HepG2 (cell line): Measurements from ENCODE around the gene C20orf204. TPM values are rescaled to one million over a fixed set of nuclear protein-coding genes. Genes with fewer than 3 reads are reported as not detected.

Experiments used
- ELF4 ChIP-seq: sonication (generic); formaldehyde crosslinking; IDR thresholded peaks from 2 replicates; pipeline ENCODE4 v1.5.0; 2020; ENCODE audit warnings: missing genetic modification reagents, mild to moderate bottlenecking, moderate library complexity, borderline replicate concordance
- HDAC2 ChIP-seq: sonication (generic); formaldehyde crosslinking; IDR thresholded peaks from 2 replicates; pipeline ENCODE4 v1.4.0; 2020; ENCODE audit warnings: missing genetic modification reagents
- HOXA9 ChIP-seq: sonication (generic); formaldehyde crosslinking; IDR thresholded peaks from 2 replicates; pipeline ENCODE4 v1.8.1; 2022; ENCODE audit warnings: missing genetic modification reagents, mild to moderate bottlenecking, moderate library complexity, borderline replicate concordance
- KDM3A ChIP-seq: IDR thresholded peaks from 2 replicates; pipeline ENCODE4 v1.6.1; 2018; ENCODE audit warnings: low read depth, missing compliant biosample characterization
- NCOA1 ChIP-seq: sonication (generic); formaldehyde crosslinking; IDR thresholded peaks from 2 replicates; pipeline ENCODE4 v1.9.0; 2021; ENCODE audit warnings: missing genetic modification reagents
- NFKBIZ ChIP-seq: IDR thresholded peaks from 2 replicates; pipeline ENCODE4 v1.6.1; 2018; ENCODE audit warnings: missing genetic modification reagents, missing compliant biosample characterization
- POGZ ChIP-seq: sonication (generic); formaldehyde crosslinking; IDR thresholded peaks from 2 replicates; pipeline ENCODE4 v1.4.0; 2020; ENCODE audit warnings: mild to moderate bottlenecking, missing genetic modification reagents
- SOX5 ChIP-seq: IDR thresholded peaks from 2 replicates; pipeline ENCODE4 v1.6.1; 2016; ENCODE audit warnings: borderline replicate concordance
- SP4 ChIP-seq: sonication (generic); formaldehyde crosslinking; IDR thresholded peaks from 2 replicates; pipeline ENCODE4 v1.8.1; 2023; ENCODE audit warnings: mild to moderate bottlenecking, missing genetic modification reagents
- ZC3H13 ChIP-seq: sonication (generic); formaldehyde crosslinking; IDR thresholded peaks from 2 replicates; pipeline ENCODE4 v1.8.1; 2023; ENCODE audit warnings: mild to moderate bottlenecking, missing genetic modification reagents, moderate library complexity
- ZNF256 ChIP-seq: sonication (generic); formaldehyde crosslinking; conservative IDR thresholded peaks from 2 replicates; pipeline ENCODE4 v1.4.0; 2020; ENCODE audit warnings: missing genetic modification reagents
- ZNF335 ChIP-seq: sonication (generic); formaldehyde crosslinking; IDR thresholded peaks from 2 replicates; pipeline ENCODE4 v1.4.0; 2020; ENCODE audit warnings: missing genetic modification reagents
- ZNF792 ChIP-seq: IDR thresholded peaks from 2 replicates; pipeline ENCODE4 v1.6.1; 2016
- polyA plus RNA-seq, 8 experiments: library from polyadenylated mRNA; depleted of rRNA in 3 of 8; stranded (reverse) in 7 of 8; unstranded in 1 of 8; fragments of >200 nt; fragmentation: Illumina TruSeq in 4 of 8; extraction: Trizol in 4 of 8; gene quantifications; 2 replicates each; pipeline versions ENCODE4 v1.2.1 to v1.2.3, GENCODE V29; 2011 to 2016; ENCODE audit warnings: low read depth in 4 of 8, missing spikeins in 1 of 8, mixed read lengths in 1 of 8; ENCODE audit not compliant: insufficient read depth in 1 of 8
- total RNA-seq, 5 experiments: library from RNA; depleted of rRNA; stranded (reverse); fragments of >200 nt; fragmentation: Illumina TruSeq; extraction: Trizol; gene quantifications; 2 replicates each; pipeline ENCODE4 v1.2.3, GENCODE V29; 2016; ENCODE audit warnings: low read depth in 1 of 5
- TF ChIP-seq, protein P1 (sequence below): sonication (generic); formaldehyde crosslinking; IDR thresholded peaks from 2 replicates; pipeline ENCODE4 v1.5.0; 2020; ENCODE audit warnings: mild to moderate bottlenecking, missing genetic modification reagents
- TF ChIP-seq, protein P2 (sequence below), 2 experiments: sonication (generic) in 1 of 2; formaldehyde crosslinking in 1 of 2; IDR thresholded peaks; 2 replicates each; pipeline versions ENCODE4 v1.4.0 to v1.6.1; 2016 to 2020; ENCODE audit warnings: borderline replicate concordance in 1 of 2, low read depth in 1 of 2, mild to moderate bottlenecking in 1 of 2, missing genetic modification reagents in 1 of 2
- TF ChIP-seq, protein P3 (sequence below): sonication (generic); formaldehyde crosslinking; IDR thresholded peaks from 2 replicates; pipeline ENCODE4 v1.8.0; 2023; ENCODE audit warnings: mild to moderate bottlenecking, missing genetic modification reagents
- TF ChIP-seq, protein P4 (sequence below): sonication (generic); formaldehyde crosslinking; IDR thresholded peaks from 2 replicates; pipeline ENCODE4 v1.5.1; 2020; ENCODE audit warnings: missing genetic modification reagents, mild to moderate bottlenecking, borderline replicate concordance
- TF ChIP-seq, protein P5 (sequence below): sonication (generic); formaldehyde crosslinking; IDR thresholded peaks from 2 replicates; pipeline ENCODE4 v1.4.0; 2020; ENCODE audit warnings: missing genetic modification reagents

C20orf204 gene
- total and polyA plus RNA-seq, 2 of the 13 experiments (the other 11 are each of a cell fraction or from before 2014, with no cell fraction given), result 22.1 to 80.0 TPM

DNA sequence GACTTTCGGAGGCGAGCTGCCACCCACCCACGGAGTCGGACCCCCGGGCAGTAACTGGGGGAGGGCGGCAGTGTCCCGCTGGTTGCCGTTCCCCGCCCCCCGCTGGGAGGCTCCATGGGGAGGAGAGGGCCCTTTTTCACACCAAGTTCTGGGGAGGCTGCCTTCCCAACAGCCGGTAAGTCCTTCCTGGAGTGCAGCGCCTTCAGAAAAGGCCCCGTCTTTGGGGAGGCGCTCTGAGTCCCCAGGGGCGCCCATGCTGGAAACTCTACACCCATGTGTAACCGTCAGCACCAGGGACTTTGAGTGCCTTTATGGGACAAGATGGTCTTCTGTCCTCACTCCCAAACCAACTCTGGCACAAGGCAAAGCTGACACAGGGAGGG, 13.9 kb downstream of the C20orf204 start (continued):
- TF ChIP-seq, protein P1, sequence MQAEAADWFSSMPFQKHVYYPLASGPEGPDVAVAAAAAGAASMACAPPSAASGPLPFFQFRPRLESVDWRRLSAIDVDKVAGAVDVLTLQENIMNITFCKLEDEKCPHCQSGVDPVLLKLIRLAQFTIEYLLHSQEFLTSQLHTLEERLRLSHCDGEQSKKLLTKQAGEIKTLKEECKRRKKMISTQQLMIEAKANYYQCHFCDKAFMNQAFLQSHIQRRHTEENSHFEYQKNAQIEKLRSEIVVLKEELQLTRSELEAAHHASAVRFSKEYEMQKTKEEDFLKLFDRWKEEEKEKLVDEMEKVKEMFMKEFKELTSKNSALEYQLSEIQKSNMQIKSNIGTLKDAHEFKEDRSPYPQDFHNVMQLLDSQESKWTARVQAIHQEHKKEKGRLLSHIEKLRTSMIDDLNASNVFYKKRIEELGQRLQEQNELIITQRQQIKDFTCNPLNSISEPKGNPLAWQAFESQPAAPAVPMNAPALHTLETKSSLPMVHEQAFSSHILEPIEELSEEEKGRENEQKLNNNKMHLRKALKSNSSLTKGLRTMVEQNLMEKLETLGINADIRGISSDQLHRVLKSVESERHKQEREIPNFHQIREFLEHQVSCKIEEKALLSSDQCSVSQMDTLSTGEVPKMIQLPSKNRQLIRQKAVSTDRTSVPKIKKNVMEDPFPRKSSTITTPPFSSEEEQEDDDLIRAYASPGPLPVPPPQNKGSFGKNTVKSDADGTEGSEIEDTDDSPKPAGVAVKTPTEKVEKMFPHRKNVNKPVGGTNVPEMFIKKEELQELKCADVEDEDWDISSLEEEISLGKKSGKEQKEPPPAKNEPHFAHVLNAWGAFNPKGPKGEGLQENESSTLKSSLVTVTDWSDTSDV (CRISPR knock-in tag), result no peak
- TF ChIP-seq, protein P2, sequence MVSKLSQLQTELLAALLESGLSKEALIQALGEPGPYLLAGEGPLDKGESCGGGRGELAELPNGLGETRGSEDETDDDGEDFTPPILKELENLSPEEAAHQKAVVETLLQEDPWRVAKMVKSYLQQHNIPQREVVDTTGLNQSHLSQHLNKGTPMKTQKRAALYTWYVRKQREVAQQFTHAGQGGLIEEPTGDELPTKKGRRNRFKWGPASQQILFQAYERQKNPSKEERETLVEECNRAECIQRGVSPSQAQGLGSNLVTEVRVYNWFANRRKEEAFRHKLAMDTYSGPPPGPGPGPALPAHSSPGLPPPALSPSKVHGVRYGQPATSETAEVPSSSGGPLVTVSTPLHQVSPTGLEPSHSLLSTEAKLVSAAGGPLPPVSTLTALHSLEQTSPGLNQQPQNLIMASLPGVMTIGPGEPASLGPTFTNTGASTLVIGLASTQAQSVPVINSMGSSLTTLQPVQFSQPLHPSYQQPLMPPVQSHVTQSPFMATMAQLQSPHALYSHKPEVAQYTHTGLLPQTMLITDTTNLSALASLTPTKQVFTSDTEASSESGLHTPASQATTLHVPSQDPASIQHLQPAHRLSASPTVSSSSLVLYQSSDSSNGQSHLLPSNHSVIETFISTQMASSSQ (IDR thresholded peaks at IDR 0.05; ENCODE audit: low read depth), result no peak
- TF ChIP-seq, protein P2 (CRISPR knock-in tag; IDR thresholded peaks at IDR 0.05; ENCODE audit: borderline replicate concordance), result peak; percentile 50; the same call in 1 of the 2 replicates
- TF ChIP-seq SOX5 (CRISPR knock-in tag) (no peak), KDM3A (CRISPR knock-in tag) (no peak), ELF4 (no peak), POGZ (CRISPR knock-in tag) (peak; percentile 49; the same call in 1 of the 2 replicates), NFKBIZ (peak; percentile 59; the same call in 1 of the 2 replicates), ZNF335 (CRISPR knock-in tag) (0 out of 2 replicates have a peak, but pooled peaks have one; percentile 85), NCOA1 (CRISPR knock-in tag) (0 out of 2 replicates have a peak, but pooled peaks have one; percentile 87), ZNF792 (CRISPR knock-in tag) (no peak), ZC3H13 (CRISPR knock-in tag) (peak; percentile 42), HOXA9 (0 out of 2 replicates have a peak, but pooled peaks have one; percentile 60), ZNF256 (CRISPR knock-in tag) (no peak), SP4 (no peak), HDAC2 (CRISPR knock-in tag) (peak; percentile 24; the same call in 1 of the 2 replicates)
- TF ChIP-seq, protein P3, sequence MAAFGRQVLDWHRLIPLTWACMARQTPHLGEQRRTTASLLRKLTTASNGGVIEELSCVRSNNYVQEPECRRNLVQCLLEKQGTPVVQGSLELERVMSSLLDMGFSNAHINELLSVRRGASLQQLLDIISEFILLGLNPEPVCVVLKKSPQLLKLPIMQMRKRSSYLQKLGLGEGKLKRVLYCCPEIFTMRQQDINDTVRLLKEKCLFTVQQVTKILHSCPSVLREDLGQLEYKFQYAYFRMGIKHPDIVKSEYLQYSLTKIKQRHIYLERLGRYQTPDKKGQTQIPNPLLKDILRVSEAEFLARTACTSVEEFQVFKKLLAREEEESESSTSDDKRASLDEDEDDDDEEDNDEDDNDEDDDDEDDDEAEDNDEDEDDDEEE (CRISPR knock-in tag), result peak; percentile 97
- TF ChIP-seq, protein P4, sequence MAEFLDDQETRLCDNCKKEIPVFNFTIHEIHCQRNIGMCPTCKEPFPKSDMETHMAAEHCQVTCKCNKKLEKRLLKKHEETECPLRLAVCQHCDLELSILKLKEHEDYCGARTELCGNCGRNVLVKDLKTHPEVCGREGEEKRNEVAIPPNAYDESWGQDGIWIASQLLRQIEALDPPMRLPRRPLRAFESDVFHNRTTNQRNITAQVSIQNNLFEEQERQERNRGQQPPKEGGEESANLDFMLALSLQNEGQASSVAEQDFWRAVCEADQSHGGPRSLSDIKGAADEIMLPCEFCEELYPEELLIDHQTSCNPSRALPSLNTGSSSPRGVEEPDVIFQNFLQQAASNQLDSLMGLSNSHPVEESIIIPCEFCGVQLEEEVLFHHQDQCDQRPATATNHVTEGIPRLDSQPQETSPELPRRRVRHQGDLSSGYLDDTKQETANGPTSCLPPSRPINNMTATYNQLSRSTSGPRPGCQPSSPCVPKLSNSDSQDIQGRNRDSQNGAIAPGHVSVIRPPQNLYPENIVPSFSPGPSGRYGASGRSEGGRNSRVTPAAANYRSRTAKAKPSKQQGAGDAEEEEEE (CRISPR knock-in tag), result no peak
- TF ChIP-seq, protein P5, sequence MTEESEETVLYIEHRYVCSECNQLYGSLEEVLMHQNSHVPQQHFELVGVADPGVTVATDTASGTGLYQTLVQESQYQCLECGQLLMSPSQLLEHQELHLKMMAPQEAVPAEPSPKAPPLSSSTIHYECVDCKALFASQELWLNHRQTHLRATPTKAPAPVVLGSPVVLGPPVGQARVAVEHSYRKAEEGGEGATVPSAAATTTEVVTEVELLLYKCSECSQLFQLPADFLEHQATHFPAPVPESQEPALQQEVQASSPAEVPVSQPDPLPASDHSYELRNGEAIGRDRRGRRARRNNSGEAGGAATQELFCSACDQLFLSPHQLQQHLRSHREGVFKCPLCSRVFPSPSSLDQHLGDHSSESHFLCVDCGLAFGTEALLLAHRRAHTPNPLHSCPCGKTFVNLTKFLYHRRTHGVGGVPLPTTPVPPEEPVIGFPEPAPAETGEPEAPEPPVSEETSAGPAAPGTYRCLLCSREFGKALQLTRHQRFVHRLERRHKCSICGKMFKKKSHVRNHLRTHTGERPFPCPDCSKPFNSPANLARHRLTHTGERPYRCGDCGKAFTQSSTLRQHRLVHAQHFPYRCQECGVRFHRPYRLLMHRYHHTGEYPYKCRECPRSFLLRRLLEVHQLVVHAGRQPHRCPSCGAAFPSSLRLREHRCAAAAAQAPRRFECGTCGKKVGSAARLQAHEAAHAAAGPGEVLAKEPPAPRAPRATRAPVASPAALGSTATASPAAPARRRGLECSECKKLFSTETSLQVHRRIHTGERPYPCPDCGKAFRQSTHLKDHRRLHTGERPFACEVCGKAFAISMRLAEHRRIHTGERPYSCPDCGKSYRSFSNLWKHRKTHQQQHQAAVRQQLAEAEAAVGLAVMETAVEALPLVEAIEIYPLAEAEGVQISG, result no peak
